GM12865 (cell line): Measurements from ENCODE around the gene CARD10.

Experiments used
- DNase-seq: peaks from one replicate; pipeline ENCODE4 v3.0.0; 2010; ENCODE audit warnings: low read depth
- H3K4me3 ChIP-seq: 2 replicates; pipeline ENCODE4 v1.5.1; 2011; ENCODE audit warnings: mild to moderate bottlenecking, low read depth, low read length, control low read depth
- CTCF ChIP-seq: IDR thresholded peaks from 2 replicates; pipeline ENCODE4 v1.5.1; 2011; ENCODE audit warnings: low read length, control low read depth, low read depth, inconsistent platforms; ENCODE audit not compliant: insufficient read depth; ENCODE audit errors: missing control alignments

Gene CARD10

GRCh38 chr22:37525073-37525745 lies 6.0 kb upstream of the CARD10 start:
- H3K4me3 ChIP-seq, result no peak overlapping the region
- DNase-seq, result no peak
- no peak for TF ChIP-seq CTCF

- no peak for DNase-seq
- H3K4me3 ChIP-seq, result no peak overlapping the region
- no peak for TF ChIP-seq CTCF
Observed at GRCh38 chr22:37522482-37522881, 3.3 kb upstream of the CARD10 start.

- no peak for DNase-seq
Observed at GRCh38 chr22:37521236-37521739, 2.1 kb upstream of the CARD10 start.

GRCh38 chr22:37520776-37521191 lies 1.6 kb upstream of the CARD10 start:
- TF ChIP-seq CTCF, result no peak
- DNase-seq, result no peak

More at GRCh38 chr22:37521236-37521739, 2.1 kb upstream of the CARD10 start:
- no peak overlapping the region for H3K4me3 ChIP-seq
- TF ChIP-seq CTCF, result no peak

GRCh38 chr22:37518509-37519267 lies 527 bp downstream of the CARD10 start:
- TF ChIP-seq CTCF, result no peak
- no peak overlapping the region; the same call in 1 of the 2 replicates for H3K4me3 ChIP-seq
- no peak for DNase-seq

More at GRCh38 chr22:37520776-37521191, 1.6 kb upstream of the CARD10 start:
- no peak overlapping the region for H3K4me3 ChIP-seq

- no peak for DNase-seq
- H3K4me3 ChIP-seq, result no peak overlapping the region
- TF ChIP-seq CTCF, result no peak
Observed at GRCh38 chr22:37517826-37518450, 1.3 kb downstream of the CARD10 start.
